ENCODE results near the gene CDC7.

Gene CDC7

DNA sequence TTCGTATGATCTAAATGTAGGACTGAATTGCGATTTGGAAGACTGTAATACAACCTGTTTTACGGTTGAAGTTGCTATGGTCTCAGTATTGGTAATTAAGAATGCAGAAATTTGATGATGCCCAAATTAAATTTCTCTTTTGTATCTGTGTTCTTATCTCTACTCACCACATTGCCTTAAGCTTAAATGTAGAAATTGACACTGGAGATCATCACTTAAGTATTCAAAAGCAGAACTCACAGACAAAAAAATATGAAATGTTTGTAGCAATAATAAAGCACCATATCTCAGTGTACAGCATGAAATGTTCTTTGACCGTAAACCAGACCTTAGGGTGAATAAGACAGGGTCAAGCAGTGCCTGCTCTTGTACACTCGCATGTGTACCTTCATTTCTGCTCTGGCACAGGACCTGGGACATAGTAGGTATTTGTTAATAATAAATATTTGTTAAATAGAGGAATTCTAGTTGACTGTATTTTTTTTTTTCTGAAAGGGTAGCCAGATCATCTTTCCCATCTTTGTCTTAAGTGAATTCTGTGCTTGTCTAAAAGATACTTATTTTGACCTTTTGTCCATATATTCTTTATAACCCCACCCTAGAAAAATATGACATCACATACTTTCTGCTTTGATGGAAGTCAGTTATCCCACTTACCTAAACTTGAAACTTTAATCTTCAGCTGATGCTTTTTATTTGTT, 1.5 kb downstream of the CDC7 start:
- in situ Hi-C loops (cut with HindIII; ENCODE audit: low sequenced_read_pairs): no loop called here
- peak overlapping the region; percentile 76 for H3K4me3 ChIP-seq (ENCODE audit: low read depth, low read length)
- TF ChIP-seq, protein P1, sequence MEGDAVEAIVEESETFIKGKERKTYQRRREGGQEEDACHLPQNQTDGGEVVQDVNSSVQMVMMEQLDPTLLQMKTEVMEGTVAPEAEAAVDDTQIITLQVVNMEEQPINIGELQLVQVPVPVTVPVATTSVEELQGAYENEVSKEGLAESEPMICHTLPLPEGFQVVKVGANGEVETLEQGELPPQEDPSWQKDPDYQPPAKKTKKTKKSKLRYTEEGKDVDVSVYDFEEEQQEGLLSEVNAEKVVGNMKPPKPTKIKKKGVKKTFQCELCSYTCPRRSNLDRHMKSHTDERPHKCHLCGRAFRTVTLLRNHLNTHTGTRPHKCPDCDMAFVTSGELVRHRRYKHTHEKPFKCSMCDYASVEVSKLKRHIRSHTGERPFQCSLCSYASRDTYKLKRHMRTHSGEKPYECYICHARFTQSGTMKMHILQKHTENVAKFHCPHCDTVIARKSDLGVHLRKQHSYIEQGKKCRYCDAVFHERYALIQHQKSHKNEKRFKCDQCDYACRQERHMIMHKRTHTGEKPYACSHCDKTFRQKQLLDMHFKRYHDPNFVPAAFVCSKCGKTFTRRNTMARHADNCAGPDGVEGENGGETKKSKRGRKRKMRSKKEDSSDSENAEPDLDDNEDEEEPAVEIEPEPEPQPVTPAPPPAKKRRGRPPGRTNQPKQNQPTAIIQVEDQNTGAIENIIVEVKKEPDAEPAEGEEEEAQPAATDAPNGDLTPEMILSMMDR (IDR thresholded peaks at IDR 0.05; ENCODE audit: low read depth, low read length): no peak
- DNase-seq (ENCODE audit: low read depth, low spot score): no peak

DNA sequence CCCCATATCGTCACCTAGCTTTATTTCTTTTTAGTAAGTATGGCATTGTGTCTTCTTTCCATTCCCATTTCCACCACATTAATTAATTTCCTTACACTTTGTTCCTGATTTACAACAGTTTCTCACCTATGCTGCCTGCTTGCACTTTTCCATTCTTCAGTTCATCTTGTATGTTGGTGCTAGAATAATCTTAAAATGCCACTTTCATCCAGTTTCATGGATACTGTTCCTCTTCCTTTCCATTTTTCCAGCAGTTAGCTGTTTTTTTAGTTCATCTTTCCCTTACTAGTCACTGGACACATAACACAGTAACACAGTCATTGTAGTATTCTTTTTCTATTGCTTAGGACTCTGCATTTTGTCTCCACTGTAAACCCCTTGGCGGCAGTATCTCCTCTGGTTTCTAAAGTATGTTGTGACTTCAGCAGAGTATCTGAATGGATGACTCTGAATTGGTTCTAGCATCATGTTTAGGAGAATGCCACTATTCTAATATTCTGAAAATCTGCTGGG, 2.1 kb downstream of the CDC7 start:
- in situ Hi-C loops (cut with HindIII; ENCODE audit: low sequenced_read_pairs): no loop called here
- no peak overlapping the region for H3K4me3 ChIP-seq (ENCODE audit: low read depth, low read length)
- TF ChIP-seq, protein P1 (IDR thresholded peaks at IDR 0.05; ENCODE audit: low read depth, low read length): peak; percentile 35
- DNase-seq (ENCODE audit: low read depth, low spot score): peak; percentile 41

DNA sequence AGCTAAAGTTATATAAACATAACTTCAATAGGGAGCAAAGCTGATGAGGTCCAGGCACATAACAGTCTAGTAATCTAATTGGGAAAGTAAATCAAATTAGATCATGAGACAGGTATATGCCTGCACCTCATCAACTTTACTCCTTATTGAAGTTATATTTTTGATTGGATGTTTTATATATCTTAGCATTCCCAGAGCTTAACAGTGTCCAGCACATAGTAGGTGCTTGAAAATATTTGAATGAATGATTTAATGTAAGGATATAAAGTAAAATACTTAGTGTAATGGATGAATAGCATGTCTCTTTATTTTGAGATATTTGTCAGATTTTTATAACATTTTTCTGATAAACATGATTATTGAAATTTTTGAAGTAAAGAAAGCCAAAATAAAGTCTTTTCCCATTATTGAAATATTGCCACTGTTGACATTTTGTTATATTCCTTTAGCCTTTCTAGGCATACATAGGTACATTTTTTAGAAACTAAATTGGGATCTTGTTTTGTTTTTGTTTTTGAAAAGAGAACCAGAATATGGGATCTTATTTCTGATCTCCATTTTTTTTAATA, 2.8 kb downstream of the CDC7 start:
- no peak overlapping the region for H3K4me3 ChIP-seq (ENCODE audit: low read depth, low read length)
- no peak for DNase-seq (ENCODE audit: low read depth, low spot score)
- TF ChIP-seq, protein P1 (IDR thresholded peaks at IDR 0.05; ENCODE audit: low read depth, low read length): no peak
- in situ Hi-C loops (cut with HindIII; ENCODE audit: low sequenced_read_pairs): no loop called here

DNA sequence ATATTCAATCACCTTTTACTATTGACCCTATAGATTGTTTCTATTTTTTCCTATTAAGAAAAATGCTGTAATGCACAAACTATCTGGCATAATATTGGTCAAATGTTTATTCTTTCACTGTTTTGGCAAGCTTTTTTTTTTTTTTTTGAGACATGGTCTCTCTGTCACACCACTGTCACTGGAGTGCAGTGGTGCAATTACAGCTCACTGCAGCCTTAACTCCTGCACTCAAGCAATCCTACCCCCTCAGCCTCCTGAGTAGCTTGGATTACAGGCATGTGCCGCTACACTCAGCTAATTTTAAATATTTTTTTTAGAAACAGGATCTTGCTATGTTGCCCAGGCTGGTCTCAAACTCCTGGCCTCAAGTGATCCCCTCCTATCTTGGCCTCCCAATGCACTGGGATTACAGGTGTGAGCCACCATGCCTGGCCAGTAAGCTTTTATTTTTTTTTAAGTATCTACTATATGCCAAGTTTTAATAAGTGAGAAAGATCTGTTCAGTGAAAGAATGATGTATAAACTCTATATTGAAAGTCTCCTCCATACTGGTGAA, 3.4 kb downstream of the CDC7 start:
- no peak overlapping the region for H3K4me3 ChIP-seq (ENCODE audit: low read depth, low read length)
- no peak for DNase-seq (ENCODE audit: low read depth, low spot score)
- in situ Hi-C loops (cut with HindIII; ENCODE audit: low sequenced_read_pairs): no loop called here
- TF ChIP-seq, protein P1 (IDR thresholded peaks at IDR 0.05; ENCODE audit: low read depth, low read length): no peak

DNA sequence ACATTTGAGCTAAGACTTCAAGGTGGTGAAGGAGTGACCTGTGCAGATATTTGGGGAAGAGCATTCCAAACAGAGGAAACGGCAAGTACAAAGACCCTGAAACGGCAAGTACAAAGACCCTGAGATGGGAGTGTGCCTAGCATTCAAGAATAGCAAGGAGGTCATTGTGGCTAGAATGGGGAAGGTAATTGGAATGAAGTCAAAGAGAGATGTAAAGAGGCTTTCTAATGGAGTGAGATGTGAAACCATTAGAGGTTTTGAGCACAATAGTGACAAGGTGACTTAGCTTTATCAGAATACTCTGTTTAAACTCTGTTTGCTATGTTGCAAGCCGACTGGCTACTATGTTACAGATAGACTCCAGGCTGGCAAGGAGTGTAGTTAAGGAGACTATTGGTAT, 4.4 kb downstream of the CDC7 start:
- TF ChIP-seq, protein P1 (IDR thresholded peaks at IDR 0.05; ENCODE audit: low read depth, low read length): no peak
- in situ Hi-C loops (cut with HindIII; ENCODE audit: low sequenced_read_pairs): no loop called here
- no peak for DNase-seq (ENCODE audit: low read depth, low spot score)
- no peak overlapping the region for H3K4me3 ChIP-seq (ENCODE audit: low read depth, low read length)

DNA sequence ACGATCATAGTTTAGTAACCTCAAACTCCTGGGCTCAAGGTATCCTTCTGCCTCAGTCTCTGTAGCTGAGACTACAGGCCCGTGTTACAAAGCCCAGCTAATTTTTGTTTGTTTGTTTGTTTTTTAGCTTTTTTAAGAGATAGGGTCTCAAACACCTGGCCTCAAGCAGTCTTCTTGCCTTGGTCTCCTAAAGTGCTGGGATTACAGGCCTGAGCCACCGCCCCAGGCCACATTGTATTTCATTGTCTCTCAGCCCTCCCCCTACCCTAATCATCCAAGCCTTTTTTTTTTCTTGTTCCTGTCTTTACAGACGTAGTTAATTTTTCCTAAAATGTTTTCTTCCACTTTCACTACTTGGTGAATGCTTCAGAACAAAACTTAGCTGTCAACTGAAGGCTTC, 5.4 kb downstream of the CDC7 start:
- no peak overlapping the region for H3K4me3 ChIP-seq (ENCODE audit: low read depth, low read length)
- no peak for DNase-seq (ENCODE audit: low read depth, low spot score)
- TF ChIP-seq, protein P1 (IDR thresholded peaks at IDR 0.05; ENCODE audit: low read depth, low read length): no peak
- in situ Hi-C loops (cut with HindIII; ENCODE audit: low sequenced_read_pairs): no loop called here

Measured in astrocyte of the spinal cord (primary cell).